GM18508 (cell line): ENCODE results near the gene FAM117B.

Experiments
- ATAC-seq: cut with Tn5 transposase; IDR thresholded peaks from one replicate; pipeline ENCODE4 v1.9.1; 2021; ENCODE audit warnings: moderate number of reproducible peaks; ENCODE audit not compliant: insufficient read depth, unreplicated experiment

The FAM117B gene

GRCh38 chr2:202752071-202752470, 117.3 kb downstream of the FAM117B start:
- no peak for ATAC-seq

GRCh38 chr2:202754936-202755335, 120.2 kb downstream of the FAM117B start:
- no peak for ATAC-seq

- ATAC-seq = no peak
These were observed 121.8 kb downstream of the FAM117B start for GRCh38 chr2:202756598-202756997.

- ATAC-seq = no peak
These were observed 122.6 kb downstream of the FAM117B start for GRCh38 chr2:202757339-202757738.

- no peak for ATAC-seq
These were observed 123.4 kb downstream of the FAM117B start for GRCh38 chr2:202758128-202758527.

GRCh38 chr2:202758604-202759003, 123.8 kb downstream of the FAM117B start:
- ATAC-seq = no peak

- ATAC-seq = no peak
These were observed 126.1 kb downstream of the FAM117B start for GRCh38 chr2:202760848-202761247.

- no peak for ATAC-seq
These were observed 127.8 kb downstream of the FAM117B start for GRCh38 chr2:202762556-202762955.

GRCh38 chr2:202763916-202764315, 129.1 kb downstream of the FAM117B start:
- ATAC-seq = no peak

- no peak for ATAC-seq
These were observed 130.2 kb downstream of the FAM117B start for GRCh38 chr2:202764991-202765390.

- ATAC-seq = no peak
These were observed 130.7 kb downstream of the FAM117B start for GRCh38 chr2:202765436-202765835.

GRCh38 chr2:202768273-202768672, 133.5 kb downstream of the FAM117B start:
- no peak for ATAC-seq

- ATAC-seq = no peak
These were observed 134.4 kb downstream of the FAM117B start for GRCh38 chr2:202769201-202769600.

- ATAC-seq = no peak
These were observed 136.6 kb downstream of the FAM117B start for GRCh38 chr2:202771336-202771735.

GRCh38 chr2:202771741-202772460, 137.1 kb downstream of the FAM117B start:
- no peak for ATAC-seq

GRCh38 chr2:202773301-202773973, 138.7 kb downstream of the FAM117B start:
- no peak for ATAC-seq

- ATAC-seq = no peak
These were observed 139.3 kb downstream of the FAM117B start for GRCh38 chr2:202774104-202774503.

- ATAC-seq = no peak
These were observed 143.4 kb downstream of the FAM117B start for GRCh38 chr2:202778217-202778616.

- ATAC-seq = peak; percentile 96
These were observed 145.8 kb downstream of the FAM117B start for GRCh38 chr2:202780514-202781021.

- ATAC-seq = no peak
These were observed 148.3 kb downstream of the FAM117B start for GRCh38 chr2:202782940-202783558.

- no peak for ATAC-seq
These were observed 152.1 kb downstream of the FAM117B start for GRCh38 chr2:202786842-202787241.
